HG03342 (cell line): ENCODE data around the gene CTIF.

Experiments used
- ATAC-seq: cut with Tn5 transposase; IDR thresholded peaks from one replicate; pipeline ENCODE4 v1.9.1; 2021; ENCODE audit warnings: mild to moderate bottlenecking, moderate library complexity; ENCODE audit not compliant: unreplicated experiment

The CTIF gene

DNA sequence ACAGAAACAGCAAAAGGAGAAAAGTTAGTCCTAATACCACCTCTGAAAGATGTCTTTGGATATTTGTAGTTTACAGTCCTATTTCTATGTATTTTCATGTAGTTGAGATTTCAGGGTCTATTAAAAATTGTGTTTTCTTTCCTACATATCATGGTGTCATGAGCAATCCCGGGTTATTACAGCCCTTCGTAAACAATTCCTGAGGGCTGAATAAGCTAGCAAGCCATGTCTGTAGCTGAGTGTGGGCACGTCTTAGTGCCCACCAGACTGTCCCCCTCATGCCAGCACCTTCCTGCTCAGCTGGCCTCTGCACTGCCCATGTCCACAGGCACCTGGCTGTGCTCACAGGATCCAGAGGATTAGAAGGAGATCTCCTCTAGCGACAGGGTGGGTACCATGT, 60.6 kb downstream of the CTIF start:
- ATAC-seq: no peak

DNA sequence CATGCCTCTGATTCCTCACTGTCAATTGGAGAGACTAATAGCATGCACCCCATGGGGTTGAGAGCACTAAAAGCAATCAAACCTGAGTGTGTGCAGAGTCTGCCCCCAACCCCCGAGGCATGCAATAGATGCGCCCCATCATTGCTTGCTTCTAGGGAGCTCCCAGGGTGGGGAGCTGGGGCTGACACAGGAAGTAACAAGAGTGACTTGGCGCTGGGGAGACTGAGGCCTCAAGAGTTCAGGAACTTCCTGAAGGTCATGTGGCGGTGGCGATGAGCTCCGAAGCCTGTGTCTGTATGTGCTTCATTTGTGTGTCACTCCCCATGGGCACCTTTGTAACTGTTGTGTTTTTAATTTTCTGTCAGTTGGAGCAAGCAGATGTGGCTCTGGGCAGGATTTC, 61.2 kb downstream of the CTIF start:
- no peak for ATAC-seq

DNA sequence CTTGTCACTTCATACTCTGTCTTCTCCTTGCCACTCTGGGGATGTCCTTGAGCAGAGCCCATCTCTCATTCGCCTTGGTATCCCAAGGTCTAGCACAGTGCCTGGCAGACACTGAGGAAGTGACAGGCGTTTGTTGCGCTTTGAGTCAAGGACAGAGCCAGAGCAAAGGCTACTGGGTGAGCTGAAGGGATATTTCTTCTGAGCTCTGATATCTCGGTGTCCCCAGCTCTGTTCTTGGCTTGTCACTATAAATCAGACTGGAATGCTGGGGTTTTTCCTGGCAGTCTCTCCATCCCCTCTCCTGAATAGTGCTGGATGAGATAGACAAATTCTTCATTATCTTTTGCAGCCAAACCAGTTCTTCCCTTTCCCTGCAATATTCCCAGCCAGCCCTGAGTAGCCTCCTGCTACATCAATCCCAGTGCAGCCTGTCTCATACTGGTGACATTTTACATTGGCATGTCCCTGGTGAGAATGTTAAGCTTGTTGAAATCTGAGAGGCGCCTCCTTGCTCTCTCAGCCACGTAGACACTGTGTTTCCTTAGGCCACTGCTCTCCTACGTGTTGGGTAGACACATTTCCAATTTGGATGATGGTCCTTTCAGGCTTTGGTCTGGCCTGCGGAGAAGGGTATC, 61.7 kb downstream of the CTIF start:
- no peak for ATAC-seq

DNA sequence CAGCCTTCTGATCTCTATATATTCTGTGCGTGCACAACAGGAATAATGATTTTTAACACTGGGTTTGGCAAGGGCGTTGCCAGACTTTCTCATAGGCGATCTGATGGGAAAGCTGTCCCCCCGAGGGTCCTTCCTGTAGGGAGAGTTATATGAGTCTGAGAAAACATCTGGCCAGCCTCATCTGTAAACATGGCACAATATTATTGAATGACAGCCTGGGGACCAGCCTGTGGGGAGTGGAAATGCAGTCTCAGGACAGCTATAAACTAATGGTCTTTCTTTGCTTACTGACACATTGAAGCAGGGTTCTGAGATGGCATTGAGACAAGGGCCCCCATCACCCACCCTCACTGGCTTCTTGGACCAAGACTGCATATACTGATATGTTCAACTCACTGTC, 62.5 kb downstream of the CTIF start:
- ATAC-seq: no peak

DNA sequence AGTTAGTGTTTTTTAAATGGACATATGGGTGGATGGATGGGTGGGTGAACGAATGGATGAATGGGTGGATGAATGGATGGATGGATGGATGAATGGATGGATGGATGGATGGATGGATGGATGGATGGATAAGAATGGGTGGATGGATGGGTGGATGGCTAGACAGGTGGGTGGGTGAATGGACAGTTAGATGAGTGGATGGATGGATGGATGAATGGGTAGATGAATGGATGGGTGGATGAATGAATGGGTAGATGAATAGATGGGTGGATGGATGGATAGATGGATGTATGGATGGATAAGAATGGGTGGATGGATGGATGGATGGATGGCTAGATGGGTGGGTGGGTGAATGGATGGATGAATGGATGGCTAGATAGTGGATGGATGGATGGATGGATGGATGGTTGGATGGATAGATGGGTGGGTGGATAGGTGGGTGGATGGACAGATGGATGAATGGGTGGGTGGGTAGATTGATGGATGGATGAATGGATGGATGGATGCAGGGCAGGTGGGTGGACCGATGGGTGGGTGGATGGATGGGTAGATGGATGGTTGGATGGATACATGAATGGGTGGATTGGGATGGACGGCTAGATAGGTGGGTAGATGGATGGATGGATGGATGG, 64.0 kb downstream of the CTIF start:
- ATAC-seq: no peak

DNA sequence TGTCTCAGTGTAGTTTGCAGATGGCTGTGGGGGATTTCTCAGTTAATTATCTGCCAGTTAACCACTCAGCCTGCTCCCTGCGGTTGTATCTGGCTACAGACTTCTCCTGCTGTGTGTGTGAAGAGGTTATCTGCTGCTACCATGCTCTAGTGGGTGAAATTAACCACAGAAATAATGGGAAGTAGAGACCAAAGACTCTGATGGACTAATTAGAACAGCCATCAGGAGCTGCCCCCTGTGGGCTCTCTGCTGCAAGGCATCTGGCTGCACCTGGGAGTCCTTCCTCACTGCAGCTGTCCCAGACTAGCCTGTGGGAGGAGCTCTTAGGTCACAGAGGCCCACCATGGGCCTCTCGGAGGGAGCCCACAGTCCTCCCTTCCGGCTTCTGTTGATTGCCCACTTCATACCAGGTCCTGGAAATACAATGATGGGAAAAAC, 66.6 kb downstream of the CTIF start:
- peak; percentile 68 for ATAC-seq

DNA sequence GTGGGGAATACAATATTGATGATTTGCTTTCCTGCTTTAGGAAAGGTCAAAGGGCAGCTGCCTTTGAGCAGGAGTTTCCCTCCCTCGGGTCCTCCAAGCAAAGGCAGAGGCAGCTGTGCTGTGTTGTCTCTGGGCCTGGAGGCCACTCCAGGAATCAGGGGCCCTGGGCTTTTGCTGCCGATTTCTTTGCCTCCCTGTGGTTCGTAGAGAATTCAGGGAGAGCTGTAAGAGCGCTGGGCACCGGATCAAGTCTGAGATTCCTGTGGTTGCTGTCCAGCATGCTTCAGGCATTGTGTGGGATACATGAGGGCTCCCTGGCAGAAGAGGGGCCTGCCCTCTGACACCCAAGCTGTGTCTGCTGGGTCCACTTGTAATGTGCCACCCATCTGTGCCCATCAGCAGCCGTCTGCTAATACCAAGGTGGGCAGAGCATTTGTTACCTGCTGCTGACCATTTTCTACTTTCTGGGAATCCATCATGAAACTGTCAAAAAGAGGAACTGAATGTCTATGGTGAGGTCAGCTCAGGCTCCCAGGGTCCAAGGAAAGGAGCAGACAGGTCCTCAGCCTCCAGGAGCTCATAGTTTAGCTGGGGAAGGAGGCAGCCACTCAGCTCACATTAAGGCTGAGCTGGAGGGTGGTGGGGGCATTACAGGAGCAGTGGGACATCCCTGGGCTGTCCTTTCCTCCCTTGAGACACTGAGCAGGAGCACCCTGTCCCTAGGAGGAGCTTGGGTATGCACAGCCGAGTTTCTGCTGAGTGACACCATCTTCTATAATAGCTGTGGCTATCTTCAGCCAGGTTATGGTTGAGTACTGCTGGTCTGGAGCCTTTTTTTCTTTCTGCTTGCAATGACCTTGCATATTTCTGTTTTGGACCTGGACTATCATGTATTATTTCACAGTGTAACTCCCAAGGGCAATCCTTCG, 68.5 kb downstream of the CTIF start:
- no peak for ATAC-seq

DNA sequence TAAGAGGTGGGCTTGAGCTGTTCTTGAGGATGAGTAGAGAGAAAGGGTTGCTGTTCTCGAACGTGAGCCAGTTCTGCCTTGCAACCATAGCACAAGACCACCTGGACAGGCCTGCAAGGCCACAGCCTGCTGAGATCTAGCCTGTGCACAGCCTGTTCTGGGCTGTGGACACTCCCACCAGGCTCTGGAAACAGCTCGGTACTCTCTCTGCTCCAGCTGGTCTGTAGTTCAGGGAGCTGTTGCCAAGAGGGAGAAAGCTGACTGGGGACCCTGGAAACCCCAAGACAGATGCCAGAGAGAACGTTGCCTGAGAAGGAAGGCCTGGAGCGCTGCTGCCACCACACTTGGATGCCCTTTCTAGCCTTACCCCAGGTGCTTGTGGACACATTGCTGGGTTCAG, 69.8 kb downstream of the CTIF start:
- ATAC-seq: no peak

DNA sequence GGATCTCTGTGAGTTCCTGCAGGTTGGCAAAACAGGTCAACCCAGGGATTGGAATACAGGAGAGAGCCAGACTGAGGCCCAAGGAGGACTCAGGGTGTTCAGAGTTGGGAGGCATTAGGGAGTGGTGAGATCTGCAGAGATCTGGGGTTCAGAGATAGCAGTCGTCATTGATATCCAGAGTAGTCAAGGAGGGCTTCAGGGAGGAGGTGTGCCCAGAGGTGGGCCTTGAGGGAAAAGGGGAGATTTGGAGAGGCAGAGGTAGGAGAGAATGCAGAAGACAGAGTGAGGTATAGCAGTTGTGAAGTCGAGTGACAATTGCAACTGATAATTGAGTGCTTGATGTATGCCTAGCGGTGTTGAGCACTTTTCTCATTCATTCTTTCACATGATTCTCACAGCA, 70.3 kb downstream of the CTIF start:
- ATAC-seq: no peak

DNA sequence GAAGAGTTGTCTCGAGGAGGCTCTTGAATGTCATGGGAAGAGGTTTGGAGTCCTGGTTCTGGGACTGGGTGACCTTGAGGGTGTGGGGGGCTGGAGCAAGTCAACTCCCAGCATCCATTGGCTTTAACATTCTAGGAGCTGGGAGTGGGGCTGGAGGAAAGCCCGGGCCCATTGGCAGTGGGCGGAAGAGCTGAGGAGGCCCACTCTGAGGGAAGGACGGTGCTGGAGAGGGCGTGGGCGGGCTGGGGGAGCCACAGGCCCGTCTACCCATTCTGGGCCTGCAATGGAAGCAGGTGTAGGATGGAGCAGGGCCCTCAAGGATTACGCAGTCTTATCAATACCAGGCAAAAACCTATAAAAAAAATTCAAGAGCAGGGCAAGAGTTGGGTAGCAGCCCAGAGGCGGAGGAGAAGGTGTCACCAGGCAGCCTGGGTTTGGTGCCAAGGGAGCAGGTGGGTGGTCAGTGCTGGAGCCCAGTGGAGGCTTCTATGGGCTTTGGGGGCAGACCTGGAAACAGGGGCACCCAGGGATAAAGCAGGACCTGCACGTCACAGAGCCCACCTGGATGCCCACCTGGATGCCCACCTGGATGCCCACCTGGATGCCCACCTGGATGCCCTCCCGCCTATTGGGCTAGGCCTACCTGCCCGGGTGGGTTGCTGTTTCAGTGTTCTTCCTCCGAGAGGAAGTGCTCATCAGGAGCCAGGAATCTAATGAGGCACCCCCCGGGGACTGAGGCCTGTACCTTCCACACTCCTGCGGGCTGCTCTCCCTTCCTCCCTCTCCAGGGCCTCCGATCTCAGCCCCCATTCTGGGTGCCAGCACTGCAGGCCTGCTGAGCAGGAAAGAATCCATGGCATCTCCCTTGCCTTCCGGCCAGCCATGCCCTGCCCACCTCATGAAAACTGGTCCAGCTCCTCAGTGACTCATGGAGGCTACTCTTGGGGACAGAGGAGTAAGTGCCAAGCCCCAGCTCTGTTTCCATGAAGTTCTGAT, 71.3 kb downstream of the CTIF start:
- no peak for ATAC-seq

DNA sequence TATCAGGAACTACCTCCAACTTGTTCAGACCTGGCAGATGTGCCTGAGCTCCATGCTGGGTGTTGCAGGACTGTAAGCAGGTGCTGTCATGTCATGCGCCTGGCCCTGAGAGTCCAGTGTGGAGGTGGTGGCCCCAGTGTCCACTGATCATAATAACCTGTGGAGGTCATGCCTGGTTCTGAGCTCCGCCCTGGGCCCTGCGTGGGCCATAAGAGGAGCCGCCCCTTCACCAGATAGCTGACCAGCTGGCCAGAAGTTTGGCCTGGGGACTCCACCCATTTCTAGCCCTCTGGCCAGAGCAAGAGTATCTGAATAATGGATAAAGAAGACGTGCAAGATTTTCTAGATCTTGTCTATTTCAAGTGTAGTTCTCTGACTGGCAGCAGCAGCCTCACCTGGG, 72.4 kb downstream of the CTIF start:
- no peak for ATAC-seq

DNA sequence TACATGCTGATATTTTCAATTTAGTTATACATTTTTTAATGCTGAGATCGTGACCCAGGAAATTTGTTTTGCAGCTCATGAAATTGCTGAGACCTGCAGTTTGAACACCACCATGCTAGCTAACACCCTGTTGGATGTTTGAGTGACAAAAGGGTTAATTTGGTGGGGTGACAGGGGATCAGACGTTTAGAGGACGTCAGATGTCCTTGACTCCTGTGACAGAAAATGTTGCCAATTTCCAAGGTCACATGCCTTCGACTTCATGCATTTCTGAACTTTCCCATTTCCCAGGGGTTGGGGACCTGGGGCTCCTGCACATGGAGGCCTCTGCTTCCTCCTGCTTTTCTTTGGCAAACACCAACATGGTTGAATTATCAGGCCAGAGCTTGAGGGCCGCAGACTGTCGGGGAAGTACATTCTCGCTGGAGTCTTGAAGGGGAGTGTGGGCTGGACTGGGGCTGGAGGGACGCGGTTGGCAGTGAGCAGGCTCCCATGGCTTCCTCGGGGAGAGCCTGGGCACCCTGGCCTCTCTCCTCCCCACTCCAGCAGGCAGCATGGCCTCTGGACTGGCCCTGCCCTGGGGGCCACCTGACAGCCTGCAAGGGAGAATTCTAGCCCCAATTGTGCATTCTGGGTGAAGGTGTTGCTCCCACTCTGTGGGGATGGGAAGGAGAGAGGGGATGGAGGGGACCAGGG, 73.1 kb downstream of the CTIF start:
- ATAC-seq: no peak

DNA sequence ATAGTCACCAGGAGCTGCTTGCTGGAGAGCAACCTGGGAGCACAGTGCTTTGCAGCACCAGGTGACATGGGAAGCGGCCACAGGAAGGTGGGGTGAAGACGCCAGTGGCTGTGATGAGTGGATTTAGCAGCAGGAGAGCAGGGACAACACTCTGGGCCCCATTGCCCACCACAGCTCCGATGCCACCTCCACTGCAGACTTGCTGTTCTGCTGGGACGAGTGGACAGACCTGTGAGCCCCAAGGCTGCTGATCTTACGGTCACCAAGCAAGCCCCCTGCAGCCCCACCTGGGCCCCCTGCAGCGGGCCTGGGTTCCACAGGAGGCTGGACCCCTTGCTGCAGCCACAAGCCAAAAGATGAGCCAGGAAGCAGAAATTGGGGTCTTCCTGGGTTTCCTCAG, 73.7 kb downstream of the CTIF start:
- ATAC-seq: no peak

DNA sequence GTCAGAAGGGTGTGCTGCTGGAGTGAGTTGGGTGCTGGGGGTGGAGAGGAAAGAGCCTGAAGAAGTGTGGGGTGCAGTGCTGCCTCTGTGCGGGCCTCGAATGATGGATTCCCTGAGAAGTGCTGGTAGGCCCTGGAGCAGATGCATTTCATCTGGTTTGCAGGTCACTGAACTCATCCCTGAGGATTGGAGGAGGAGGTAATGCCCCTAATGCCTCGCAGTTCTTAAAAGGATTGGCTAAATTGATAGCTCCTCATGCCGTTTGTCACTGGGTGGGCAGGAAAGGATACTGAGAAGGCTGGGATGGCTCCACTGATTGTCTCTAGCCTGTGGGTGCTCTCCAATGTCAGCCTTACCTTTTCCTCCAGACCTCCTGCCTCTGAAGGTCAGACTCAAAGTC, 74.1 kb downstream of the CTIF start:
- no peak for ATAC-seq

DNA sequence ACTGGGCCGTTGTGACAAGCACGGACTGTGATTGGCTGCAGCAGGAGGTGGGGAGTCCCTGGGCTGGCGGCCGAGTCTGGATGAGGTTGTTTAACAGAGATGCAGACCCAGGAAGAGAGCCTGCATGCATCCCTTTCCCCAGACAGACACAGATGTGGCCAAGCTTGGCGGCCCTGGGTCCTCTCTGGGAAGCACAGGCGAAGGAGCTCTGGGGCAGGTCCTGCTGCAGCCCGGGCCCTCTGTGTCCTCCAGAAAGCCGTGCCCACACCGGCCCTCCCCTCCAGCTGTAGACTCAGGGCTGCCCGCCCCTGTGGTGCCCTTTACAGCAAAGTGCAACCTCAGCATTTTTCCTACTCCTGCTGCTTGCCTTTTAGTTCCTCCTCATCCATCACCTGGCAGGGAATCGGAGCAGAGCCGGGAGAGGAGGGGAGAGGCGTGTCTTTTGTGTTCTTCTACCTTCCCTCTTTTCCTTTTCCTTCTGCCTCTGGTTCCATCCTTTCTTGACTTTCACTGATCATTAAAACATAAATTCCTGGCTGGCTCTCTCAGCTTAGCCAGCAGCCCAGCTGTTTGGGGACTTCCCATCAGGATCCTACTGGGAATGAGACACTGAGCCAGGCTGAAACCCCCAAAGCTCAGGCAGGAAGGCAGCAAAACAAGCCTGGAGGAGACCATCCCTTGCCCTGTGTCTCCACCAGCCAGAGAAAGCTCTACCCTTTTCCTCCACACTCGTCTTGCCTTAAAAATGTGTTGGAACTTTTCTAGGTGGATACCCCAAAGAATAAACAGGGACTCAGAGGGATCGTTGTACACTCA, 75.0 kb downstream of the CTIF start:
- ATAC-seq: no peak

DNA sequence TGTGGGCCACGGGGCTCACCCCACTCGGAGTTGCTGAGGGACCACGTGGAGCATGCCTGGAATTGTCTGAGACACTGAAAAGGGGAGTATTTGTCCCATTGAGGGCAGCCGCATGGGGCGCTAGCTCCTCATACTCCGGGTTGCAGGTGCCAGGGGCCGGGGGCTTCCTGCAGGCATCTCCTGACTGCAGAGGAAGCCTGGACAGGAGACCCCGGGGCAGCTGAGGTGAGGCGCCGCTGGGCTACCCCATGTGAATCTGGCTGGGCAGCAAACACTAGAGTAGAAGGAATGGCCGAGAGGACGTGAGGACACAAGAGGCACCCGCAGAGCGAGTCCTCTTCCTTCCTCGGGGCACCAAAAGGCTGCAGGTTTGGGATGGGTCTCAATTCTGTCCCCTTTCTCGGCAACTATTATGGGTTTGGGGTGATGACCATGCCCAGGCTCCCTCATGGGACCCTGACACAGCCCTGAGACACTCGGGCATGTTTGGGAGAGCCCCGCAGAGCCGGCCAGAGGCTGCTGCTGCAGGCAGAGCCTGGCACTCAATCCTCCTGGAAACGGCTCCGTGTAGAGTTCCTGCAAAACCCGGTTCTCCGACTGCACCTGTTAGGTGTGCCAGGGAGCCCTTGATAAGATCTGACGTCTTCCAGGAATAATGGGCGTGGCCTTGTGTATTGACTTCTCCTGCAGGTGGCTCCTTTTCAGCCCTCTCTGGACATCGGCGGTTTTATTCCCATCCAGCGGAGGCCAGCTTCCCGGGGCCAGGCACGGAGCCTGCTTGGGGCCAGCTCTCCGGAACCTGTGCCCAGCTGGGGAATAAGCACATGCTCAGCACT, 77.0 kb downstream of the CTIF start:
- ATAC-seq: no peak

DNA sequence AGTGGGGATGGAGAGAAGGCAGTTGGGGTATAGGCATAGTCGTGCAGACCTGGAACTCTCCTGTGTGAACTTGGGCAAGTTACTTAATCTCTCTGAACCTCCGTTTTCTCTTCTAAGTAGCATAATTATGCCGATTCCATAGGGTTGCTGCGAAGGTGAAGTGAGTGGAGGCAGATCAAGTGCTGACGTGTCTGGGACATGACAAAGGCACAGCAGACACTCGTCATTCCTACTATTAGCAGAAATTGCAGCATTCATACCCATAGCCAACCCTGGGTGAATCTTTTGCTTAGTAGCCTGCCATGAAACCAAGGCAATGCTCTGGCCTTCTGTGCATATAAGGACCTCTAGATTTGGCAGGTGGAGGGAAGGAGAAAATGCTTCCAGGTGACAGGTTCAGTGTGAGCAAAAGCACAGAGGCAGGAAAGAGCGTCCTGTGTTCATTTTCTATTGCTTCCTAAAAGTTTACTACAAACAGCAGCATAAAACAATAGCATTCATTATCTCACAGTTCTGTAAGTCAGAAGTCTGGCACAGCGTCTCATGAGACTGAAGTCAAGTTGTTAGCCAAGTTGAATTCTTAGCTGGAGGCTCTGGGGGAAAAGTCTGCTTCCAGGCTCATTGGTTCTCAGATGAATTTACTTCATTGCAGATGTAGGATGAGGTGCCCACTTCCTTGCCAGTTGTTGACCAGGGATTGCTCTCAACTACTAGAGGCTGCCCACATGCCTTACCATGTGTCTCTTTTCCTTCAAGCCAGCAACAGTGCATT, 77.8 kb downstream of the CTIF start:
- ATAC-seq: no peak
